Transverse colon (tissue), 4 donors: Measurements from ENCODE around the gene MB21D2. TPM values are rescaled to one million over a fixed set of nuclear protein-coding genes. Genes with fewer than 3 reads are reported as not detected.

Source experiments
- DNase-seq: peaks from one replicate; pipeline ENCODE4 v3.0.0-alpha.2; 2019
- H3K27ac ChIP-seq, 4 donors: fragments of 200-600 bp; sonication (generic); 2 replicates each; pipeline ENCODE4 v1.5.1; 2016 to 2018; ENCODE audit warnings: inconsistent platforms in 4 of 4
- H3K27me3 ChIP-seq: fragments of 200-600 bp; sonication (generic); 2 replicates; pipeline ENCODE4 v1.5.1; 2017; ENCODE audit warnings: inconsistent platforms
- H3K36me3 ChIP-seq, 4 donors: fragments of 200-600 bp; sonication (generic); 2 replicates each; pipeline ENCODE4 v1.5.1; 2017 to 2019; ENCODE audit warnings: inconsistent platforms in 4 of 4
- H3K4me1 ChIP-seq, 4 donors: fragments of 200-600 bp; sonication (generic); 2 replicates each; pipeline ENCODE4 v1.5.1; 2017 to 2020; ENCODE audit warnings: inconsistent platforms in 4 of 4
- H3K4me3 ChIP-seq, 4 donors: fragments of 200-600 bp; sonication (generic); 1 replicate in 1 of 4; 2 replicates in 3 of 4; pipeline versions ENCODE4 v1.5.1 to v1.6.1; 2017 to 2019; ENCODE audit warnings: inconsistent platforms in 4 of 4
- H3K9me3 ChIP-seq, 2 donors: fragments of 200-600 bp; sonication (generic); 2 replicates each; pipeline ENCODE4 v1.5.1; 2017 to 2019; ENCODE audit warnings: inconsistent platforms in 2 of 2
- EP300 ChIP-seq: sonication (generic); formaldehyde crosslinking; IDR thresholded peaks from one replicate; pipeline ENCODE4 v1.6.1; 2017; ENCODE audit warnings: antibody characterized with exemption, low read depth
- POLR2A ChIP-seq: fragments of 450-650 bp; IDR thresholded peaks from one replicate; pipeline ENCODE4 v1.6.1; 2016; ENCODE audit warnings: antibody characterized with exemption, mild to moderate bottlenecking, moderate library complexity
- POLR2AphosphoS5 ChIP-seq, 3 donors: sonication (generic); formaldehyde crosslinking; IDR thresholded peaks; one replicate each; pipeline ENCODE4 v1.6.1; 2016; ENCODE audit warnings: antibody characterized with exemption in 3 of 3
- WGBS, 2 donors: methylation state at CpG; one replicate each; pipeline ENCODE4 v1.1.5; 2018; ENCODE audit warnings: low coverage in 1 of 2; 5-methylcytosine and 5-hydroxymethylcytosine counted together
- in situ Hi-C, 4 donors: fragments of 200-750 bp; cut with MboI; loops; one replicate each; pipeline versions ENCODE4 v1.15.0 to v1.15.1; 2017; ENCODE audit warnings: low sequenced_read_pairs in 3 of 4, low pct_ligation_motif_present in 1 of 4, low pct_unique_long_range_greater_than_20kb in 1 of 4
- intact Hi-C: fragments of 100-400 bp; cut with DNase I; formaldehyde crosslinking; loops from one replicate; pipeline ENCODE4 v1.15.1; 2023; ENCODE audit warnings: low total_unique reads
- total RNA-seq, 4 donors: library from RNA; depleted of rRNA; stranded (reverse); fragments of >200 nt; gene quantifications; one replicate each; pipeline ENCODE4 v1.1.0, GENCODE V29; 2016
- TF ChIP-seq, protein P1 (sequence below), 5 experiments: fragments of 200-600 bp in 3 of 5; fragments of 450-650 bp in 2 of 5; sonication (generic) in 3 of 5; IDR thresholded peaks; 1 replicate in 2 of 5; 2 replicates in 3 of 5; pipeline ENCODE4 v1.5.1; 2016 to 2017; ENCODE audit warnings: antibody characterized with exemption in 5 of 5, inconsistent platforms in 3 of 5, mild to moderate bottlenecking in 2 of 5, moderate library complexity in 1 of 5

The MB21D2 gene
- total RNA-seq, 4 donors from 2014 or later, result 1.5 to 8.4 (median 4.2) TPM

GRCh38 chr3:192928720-192929119 is 11.1 kb upstream of the MB21D2 start:
- Histone ChIP-seq H3K36me3 (no peaks in the 10 kb centered on the region), H3K4me3 (no peak overlapping the region), H3K27ac (no peak overlapping the region), H3K27me3 (no peaks in the 10 kb centered on the region), H3K4me1 (no peaks in the 10 kb centered on the region), H3K9me3 (no peaks in the 10 kb centered on the region)
- TF ChIP-seq, protein P1, sequence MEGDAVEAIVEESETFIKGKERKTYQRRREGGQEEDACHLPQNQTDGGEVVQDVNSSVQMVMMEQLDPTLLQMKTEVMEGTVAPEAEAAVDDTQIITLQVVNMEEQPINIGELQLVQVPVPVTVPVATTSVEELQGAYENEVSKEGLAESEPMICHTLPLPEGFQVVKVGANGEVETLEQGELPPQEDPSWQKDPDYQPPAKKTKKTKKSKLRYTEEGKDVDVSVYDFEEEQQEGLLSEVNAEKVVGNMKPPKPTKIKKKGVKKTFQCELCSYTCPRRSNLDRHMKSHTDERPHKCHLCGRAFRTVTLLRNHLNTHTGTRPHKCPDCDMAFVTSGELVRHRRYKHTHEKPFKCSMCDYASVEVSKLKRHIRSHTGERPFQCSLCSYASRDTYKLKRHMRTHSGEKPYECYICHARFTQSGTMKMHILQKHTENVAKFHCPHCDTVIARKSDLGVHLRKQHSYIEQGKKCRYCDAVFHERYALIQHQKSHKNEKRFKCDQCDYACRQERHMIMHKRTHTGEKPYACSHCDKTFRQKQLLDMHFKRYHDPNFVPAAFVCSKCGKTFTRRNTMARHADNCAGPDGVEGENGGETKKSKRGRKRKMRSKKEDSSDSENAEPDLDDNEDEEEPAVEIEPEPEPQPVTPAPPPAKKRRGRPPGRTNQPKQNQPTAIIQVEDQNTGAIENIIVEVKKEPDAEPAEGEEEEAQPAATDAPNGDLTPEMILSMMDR (IDR thresholded peaks at IDR 0.05), result no peak
- TF ChIP-seq EP300, result no peak
- TF ChIP-seq POLR2AphosphoS5 (IDR thresholded peaks at IDR 0.05), result no peak
- TF ChIP-seq POLR2A, result no peak
- DNase-seq, result no peak
- 44 to 54% methylated on average over 5 to 6 of the region's 6 CpGs for whole genome bisulfite sequencing, 2 donors
- in situ Hi-C loops, result no loop called here
- intact Hi-C loops, result loop anchor here (10.0 kb wide), 1 partner anchor 114 kb away; no protein-coding TSS in a partner anchor

DNA sequence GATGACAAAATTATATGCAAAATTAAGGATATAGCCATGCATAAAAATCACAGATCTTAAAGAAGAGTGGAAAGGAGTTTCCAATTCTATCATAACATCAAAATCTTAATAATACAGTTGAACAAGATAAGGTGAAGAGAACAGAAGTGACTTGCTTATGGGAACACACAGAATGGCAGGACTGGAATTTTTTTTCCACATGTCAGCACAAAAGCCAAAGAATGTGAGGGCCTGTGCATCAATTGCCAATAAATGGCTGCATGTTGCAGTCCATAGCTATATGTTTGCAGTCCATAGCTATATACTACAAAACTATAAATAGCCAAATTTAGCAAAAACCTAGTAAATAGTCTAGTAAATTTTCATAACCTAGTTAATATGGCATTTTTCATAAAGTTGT is 10.4 kb upstream of the MB21D2 start:
- no peak for DNase-seq
- no peaks in the 10 kb centered on the region for H3K9me3 ChIP-seq
- in situ Hi-C loops (no loop called here), intact Hi-C loops (loop anchor here (10.0 kb wide), 1 partner anchor 113 kb away; no protein-coding TSS in a partner anchor)
- H3K27ac ChIP-seq, result no peak overlapping the region
- H3K4me3 ChIP-seq, result no peak overlapping the region
- no peaks in the 10 kb centered on the region for H3K27me3 ChIP-seq
- TF ChIP-seq, protein P1 (IDR thresholded peaks at IDR 0.05), result no peak
- TF ChIP-seq EP300 (no peak), POLR2A (no peak), POLR2AphosphoS5 (IDR thresholded peaks at IDR 0.05) (no peak)
- H3K4me1 ChIP-seq, result no peaks in the 10 kb centered on the region
- no peaks in the 10 kb centered on the region for H3K36me3 ChIP-seq

DNA sequence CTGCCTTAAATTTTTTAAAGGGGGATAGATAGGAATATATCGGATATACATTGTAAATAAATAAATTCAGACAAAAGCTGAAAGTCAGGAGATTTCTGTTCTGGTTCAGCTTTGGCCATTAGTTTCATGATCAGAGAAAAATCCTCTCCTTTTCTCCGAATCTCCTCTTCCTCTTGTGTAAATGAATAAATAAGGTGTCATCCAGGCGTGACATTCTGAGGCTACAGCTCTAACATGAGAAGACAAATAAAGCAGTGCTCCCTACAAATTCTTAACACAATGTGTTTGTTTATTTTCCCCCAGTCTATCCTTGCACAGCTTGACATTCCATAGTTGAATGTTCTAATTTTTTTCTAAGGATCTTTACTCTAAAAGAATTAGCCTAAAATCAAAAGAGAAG is 9.4 kb upstream of the MB21D2 start:
- Histone ChIP-seq H3K36me3 (no peaks in the 10 kb centered on the region), H3K4me1 (no peaks in the 10 kb centered on the region), H3K27ac (no peak overlapping the region), H3K27me3 (no peaks in the 10 kb centered on the region), H3K4me3 (no peak overlapping the region), H3K9me3 (no peaks in the 10 kb centered on the region)
- no peak for DNase-seq
- WGBS, 2 donors, result 82% methylated on average over 3 of the region's 3 CpGs; no CpG with 5 or more reads in 1 of the 2 donors
- TF ChIP-seq EP300 (no peak), POLR2AphosphoS5 (IDR thresholded peaks at IDR 0.05) (no peak), POLR2A (no peak)
- TF ChIP-seq, protein P1 (IDR thresholded peaks at IDR 0.05), result no peak
- in situ Hi-C loops (no loop called here), intact Hi-C loops (loop anchor here (10.0 kb wide), 1 partner anchor 112 kb away; no protein-coding TSS in a partner anchor)

GRCh38 chr3:192923731-192924130 is 6.1 kb upstream of the MB21D2 start:
- Histone ChIP-seq H3K4me1 (peaks cover 0 to 4% (median 1%) of the 10 kb centered on the region in 4 donors), H3K36me3 (no peaks in the 10 kb centered on the region), H3K9me3 (no peaks in the 10 kb centered on the region), H3K27ac (no peak overlapping the region), H3K4me3 (no peak overlapping the region), H3K27me3 (no peaks in the 10 kb centered on the region)
- no peak for TF ChIP-seq POLR2A
- no peak for TF ChIP-seq EP300
- TF ChIP-seq, protein P1 (IDR thresholded peaks at IDR 0.05), result no peak
- no peak for TF ChIP-seq POLR2AphosphoS5 (IDR thresholded peaks at IDR 0.05)
- in situ Hi-C loops (no loop called here), intact Hi-C loops (loop anchor here (10.0 kb wide), 1 partner anchor 109 kb away; no protein-coding TSS in a partner anchor)
- no peak for DNase-seq
- WGBS, 2 donors, result 56 to 66% methylated on average over 2 of the region's 2 CpGs
